SH-SY5Y (cell line): ENCODE results near the gene CD52.

ENCODE experiments used
- GATA2 ChIP-seq: IDR thresholded peaks from 2 replicates; pipeline ENCODE4 v1.6.1; 2011; ENCODE audit warnings: mild to moderate bottlenecking, low read depth, low read length
- GATA3 ChIP-seq: IDR thresholded peaks from 2 replicates; pipeline ENCODE4 v1.6.1; 2011; ENCODE audit warnings: low read depth, mild to moderate bottlenecking, low read length, moderate library complexity

DNA sequence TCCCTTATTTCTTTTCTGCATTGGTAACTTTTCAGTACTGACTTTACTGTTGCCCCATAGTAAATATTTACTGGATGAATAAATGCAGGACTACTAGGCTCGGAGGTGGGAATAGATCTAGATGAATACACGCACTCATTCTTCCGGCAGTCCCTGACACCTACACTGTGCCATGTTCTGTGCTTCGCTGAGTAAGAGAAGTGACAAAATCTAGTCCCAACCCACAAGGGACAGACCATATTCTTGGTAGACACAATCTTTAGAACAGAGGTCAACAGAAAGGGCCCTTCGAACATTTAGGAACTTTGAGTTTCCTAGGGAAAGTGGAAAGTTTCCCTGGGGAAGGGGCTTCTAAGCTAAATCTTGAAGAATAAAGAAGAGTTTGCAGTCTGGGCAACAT, 3.3 kb upstream of the CD52 start:
- TF ChIP-seq GATA3 (no peak), GATA2 (no peak)
